ENCODE measurements around the gene ANP32E. TPM values are rescaled to one million over a fixed set of nuclear protein-coding genes. Genes with fewer than 3 reads are reported as not detected.

Gene ANP32E
- total and polyA plus RNA-seq, 9 of the 15 experiments (the other 6 are each of a cell fraction or from before 2014, with no cell fraction given), result 60.4 to 197 (median 104) TPM

DNA sequence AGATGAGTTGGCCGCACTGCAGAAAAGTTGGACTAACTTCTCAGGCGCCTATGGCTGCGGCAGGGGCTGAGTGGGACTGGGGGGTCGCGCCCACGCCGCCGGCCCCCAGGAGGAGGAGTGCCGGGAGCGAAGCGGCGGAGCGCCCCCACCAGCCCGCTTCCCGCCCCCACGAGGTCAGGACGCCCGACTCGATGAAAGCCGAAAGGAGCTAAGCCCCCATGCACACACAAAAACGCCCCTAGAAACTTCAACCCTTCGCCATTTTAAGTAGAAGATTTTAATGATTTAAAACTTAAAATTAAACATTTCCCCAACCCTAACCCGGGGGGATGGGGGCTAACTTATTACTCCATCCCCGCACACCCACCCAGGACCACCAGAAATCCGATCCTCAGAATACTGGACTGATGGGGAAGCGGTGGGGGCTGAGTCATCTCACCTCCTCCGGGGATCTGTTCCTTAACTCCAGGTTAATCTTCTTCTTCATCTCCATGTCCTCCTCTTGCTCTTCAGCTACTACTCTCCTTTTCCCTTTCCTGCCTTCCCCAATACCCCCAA, 539 bp downstream of the ANP32E start (continued):
- TF ChIP-seq, protein P1, sequence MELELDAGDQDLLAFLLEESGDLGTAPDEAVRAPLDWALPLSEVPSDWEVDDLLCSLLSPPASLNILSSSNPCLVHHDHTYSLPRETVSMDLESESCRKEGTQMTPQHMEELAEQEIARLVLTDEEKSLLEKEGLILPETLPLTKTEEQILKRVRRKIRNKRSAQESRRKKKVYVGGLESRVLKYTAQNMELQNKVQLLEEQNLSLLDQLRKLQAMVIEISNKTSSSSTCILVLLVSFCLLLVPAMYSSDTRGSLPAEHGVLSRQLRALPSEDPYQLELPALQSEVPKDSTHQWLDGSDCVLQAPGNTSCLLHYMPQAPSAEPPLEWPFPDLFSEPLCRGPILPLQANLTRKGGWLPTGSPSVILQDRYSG (tag; conservative IDR thresholded peaks at IDR 0.05; ENCODE audit: low read depth), result no peak
- TF ChIP-seq, protein P2, sequence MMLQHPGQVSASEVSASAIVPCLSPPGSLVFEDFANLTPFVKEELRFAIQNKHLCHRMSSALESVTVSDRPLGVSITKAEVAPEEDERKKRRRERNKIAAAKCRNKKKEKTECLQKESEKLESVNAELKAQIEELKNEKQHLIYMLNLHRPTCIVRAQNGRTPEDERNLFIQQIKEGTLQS (IDR thresholded peaks at IDR 0.05), result peak; percentile 67
- TF ChIP-seq, protein P2 (CRISPR knock-in tag; conservative IDR thresholded peaks at IDR 0.05), result no peak
- TF ChIP-seq RHOXF2B (CRISPR knock-in tag; conservative IDR thresholded peaks at IDR 0.05) (no peak), TARDBP (IDR thresholded peaks at IDR 0.05) (no peak), ZNF239 (CRISPR knock-in tag; IDR thresholded peaks at IDR 0.05) (no peak), DPF2 (IDR thresholded peaks at IDR 0.05) (peak; percentile 18; the same call in 1 of the 2 replicates), ILK (tag; IDR thresholded peaks at IDR 0.05; ENCODE audit: borderline replicate concordance, low read depth) (no peak), HDGF (IDR thresholded peaks at IDR 0.05) (no peak), CCNT2 (IDR thresholded peaks at IDR 0.05; ENCODE audit: borderline replicate concordance, extremely low read depth, insufficient read length, low read depth, low read length) (peak; percentile 35)
- TF ChIP-seq, protein P3, sequence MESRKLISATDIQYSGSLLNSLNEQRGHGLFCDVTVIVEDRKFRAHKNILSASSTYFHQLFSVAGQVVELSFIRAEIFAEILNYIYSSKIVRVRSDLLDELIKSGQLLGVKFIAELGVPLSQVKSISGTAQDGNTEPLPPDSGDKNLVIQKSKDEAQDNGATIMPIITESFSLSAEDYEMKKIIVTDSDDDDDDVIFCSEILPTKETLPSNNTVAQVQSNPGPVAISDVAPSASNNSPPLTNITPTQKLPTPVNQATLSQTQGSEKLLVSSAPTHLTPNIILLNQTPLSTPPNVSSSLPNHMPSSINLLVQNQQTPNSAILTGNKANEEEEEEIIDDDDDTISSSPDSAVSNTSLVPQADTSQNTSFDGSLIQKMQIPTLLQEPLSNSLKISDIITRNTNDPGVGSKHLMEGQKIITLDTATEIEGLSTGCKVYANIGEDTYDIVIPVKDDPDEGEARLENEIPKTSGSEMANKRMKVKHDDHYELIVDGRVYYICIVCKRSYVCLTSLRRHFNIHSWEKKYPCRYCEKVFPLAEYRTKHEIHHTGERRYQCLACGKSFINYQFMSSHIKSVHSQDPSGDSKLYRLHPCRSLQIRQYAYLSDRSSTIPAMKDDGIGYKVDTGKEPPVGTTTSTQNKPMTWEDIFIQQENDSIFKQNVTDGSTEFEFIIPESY (CRISPR knock-in tag; IDR thresholded peaks at IDR 0.05), result no peak
- TF ChIP-seq, protein P4, sequence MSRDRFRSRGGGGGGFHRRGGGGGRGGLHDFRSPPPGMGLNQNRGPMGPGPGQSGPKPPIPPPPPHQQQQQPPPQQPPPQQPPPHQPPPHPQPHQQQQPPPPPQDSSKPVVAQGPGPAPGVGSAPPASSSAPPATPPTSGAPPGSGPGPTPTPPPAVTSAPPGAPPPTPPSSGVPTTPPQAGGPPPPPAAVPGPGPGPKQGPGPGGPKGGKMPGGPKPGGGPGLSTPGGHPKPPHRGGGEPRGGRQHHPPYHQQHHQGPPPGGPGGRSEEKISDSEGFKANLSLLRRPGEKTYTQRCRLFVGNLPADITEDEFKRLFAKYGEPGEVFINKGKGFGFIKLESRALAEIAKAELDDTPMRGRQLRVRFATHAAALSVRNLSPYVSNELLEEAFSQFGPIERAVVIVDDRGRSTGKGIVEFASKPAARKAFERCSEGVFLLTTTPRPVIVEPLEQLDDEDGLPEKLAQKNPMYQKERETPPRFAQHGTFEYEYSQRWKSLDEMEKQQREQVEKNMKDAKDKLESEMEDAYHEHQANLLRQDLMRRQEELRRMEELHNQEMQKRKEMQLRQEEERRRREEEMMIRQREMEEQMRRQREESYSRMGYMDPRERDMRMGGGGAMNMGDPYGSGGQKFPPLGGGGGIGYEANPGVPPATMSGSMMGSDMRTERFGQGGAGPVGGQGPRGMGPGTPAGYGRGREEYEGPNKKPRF (IDR thresholded peaks at IDR 0.05; ENCODE audit: low read depth, low read length), result no peak
- TF ChIP-seq, protein P5, sequence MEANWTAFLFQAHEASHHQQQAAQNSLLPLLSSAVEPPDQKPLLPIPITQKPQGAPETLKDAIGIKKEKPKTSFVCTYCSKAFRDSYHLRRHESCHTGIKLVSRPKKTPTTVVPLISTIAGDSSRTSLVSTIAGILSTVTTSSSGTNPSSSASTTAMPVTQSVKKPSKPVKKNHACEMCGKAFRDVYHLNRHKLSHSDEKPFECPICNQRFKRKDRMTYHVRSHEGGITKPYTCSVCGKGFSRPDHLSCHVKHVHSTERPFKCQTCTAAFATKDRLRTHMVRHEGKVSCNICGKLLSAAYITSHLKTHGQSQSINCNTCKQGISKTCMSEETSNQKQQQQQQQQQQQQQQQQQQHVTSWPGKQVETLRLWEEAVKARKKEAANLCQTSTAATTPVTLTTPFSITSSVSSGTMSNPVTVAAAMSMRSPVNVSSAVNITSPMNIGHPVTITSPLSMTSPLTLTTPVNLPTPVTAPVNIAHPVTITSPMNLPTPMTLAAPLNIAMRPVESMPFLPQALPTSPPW (CRISPR knock-in tag; IDR thresholded peaks at IDR 0.05), result no peak
- TF ChIP-seq, protein P6, sequence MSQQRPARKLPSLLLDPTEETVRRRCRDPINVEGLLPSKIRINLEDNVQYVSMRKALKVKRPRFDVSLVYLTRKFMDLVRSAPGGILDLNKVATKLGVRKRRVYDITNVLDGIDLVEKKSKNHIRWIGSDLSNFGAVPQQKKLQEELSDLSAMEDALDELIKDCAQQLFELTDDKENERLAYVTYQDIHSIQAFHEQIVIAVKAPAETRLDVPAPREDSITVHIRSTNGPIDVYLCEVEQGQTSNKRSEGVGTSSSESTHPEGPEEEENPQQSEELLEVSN (IDR thresholded peaks at IDR 0.05; ENCODE audit: borderline replicate concordance in 1 of 2, extremely low read depth in 1 of 2, insufficient read depth in 1 of 2, insufficient read length in 1 of 2, low read depth in 1 of 2, low read length in 1 of 2, poor library complexity in 1 of 2, severe bottlenecking in 1 of 2), result peak in 1 of 2 experiments; percentile 52
- TF ChIP-seq, protein P7, sequence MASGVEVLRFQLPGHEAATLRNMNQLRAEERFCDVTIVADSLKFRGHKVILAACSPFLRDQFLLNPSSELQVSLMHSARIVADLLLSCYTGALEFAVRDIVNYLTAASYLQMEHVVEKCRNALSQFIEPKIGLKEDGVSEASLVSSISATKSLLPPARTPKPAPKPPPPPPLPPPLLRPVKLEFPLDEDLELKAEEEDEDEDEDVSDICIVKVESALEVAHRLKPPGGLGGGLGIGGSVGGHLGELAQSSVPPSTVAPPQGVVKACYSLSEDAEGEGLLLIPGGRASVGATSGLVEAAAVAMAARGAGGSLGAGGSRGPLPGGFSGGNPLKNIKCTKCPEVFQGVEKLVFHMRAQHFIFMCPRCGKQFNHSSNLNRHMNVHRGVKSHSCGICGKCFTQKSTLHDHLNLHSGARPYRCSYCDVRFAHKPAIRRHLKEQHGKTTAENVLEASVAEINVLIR (CRISPR knock-in tag; IDR thresholded peaks at IDR 0.05), result no peak
- TF ChIP-seq, protein P8, sequence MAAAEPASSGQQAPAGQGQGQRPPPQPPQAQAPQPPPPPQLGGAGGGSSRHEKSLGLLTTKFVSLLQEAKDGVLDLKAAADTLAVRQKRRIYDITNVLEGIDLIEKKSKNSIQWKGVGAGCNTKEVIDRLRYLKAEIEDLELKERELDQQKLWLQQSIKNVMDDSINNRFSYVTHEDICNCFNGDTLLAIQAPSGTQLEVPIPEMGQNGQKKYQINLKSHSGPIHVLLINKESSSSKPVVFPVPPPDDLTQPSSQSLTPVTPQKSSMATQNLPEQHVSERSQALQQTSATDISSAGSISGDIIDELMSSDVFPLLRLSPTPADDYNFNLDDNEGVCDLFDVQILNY (CRISPR knock-in tag; IDR thresholded peaks at IDR 0.05), result no peak

Measured in K562 (cell line).